ENCODE results near the gene KRTAP9-7. TPM values are rescaled to one million over a fixed set of nuclear protein-coding genes. Genes with fewer than 3 reads are reported as not detected.

Gene KRTAP9-7
- polyA plus RNA-seq, 10 donors: not detected

DNA sequence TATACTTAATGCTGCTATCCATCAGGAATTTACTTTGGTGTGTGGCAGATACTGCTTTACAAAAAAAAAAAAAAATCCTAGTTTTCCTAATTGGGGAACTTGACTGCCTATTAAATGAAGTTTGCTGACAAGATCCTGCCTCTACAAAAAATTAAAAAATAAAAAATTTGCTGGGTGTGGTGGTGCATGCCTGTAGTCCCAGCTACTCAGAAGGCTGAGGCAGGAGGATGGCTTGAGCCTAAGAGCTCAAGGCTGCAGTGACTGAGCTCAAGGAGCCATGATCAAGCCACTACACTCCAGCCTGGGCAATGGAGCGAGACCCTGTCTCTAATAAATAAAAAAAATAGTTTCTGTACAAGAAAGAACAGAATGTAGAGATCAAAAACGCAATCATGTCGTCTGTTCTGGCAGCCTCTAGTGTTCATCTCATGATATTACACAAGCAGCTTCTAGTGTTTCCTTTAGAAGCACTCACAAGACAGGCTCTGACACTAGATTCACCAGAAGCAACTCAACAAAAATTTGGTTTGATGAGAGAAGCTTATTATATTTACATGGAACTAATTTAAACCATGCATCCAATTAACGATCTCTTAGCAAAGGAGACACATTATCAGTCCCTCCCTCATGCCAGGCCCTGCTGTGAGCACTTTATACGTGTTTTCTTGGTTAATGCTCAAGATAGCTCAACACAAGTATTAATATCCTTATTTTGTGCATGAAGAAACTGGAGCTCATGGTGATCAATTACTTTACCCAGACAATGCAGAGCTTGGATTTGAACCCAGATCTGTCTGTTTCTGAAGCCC, 46.8 kb downstream of the KRTAP9-7 start:
- peak; percentile 17 to 53 (median 29) for DNase-seq

DNA sequence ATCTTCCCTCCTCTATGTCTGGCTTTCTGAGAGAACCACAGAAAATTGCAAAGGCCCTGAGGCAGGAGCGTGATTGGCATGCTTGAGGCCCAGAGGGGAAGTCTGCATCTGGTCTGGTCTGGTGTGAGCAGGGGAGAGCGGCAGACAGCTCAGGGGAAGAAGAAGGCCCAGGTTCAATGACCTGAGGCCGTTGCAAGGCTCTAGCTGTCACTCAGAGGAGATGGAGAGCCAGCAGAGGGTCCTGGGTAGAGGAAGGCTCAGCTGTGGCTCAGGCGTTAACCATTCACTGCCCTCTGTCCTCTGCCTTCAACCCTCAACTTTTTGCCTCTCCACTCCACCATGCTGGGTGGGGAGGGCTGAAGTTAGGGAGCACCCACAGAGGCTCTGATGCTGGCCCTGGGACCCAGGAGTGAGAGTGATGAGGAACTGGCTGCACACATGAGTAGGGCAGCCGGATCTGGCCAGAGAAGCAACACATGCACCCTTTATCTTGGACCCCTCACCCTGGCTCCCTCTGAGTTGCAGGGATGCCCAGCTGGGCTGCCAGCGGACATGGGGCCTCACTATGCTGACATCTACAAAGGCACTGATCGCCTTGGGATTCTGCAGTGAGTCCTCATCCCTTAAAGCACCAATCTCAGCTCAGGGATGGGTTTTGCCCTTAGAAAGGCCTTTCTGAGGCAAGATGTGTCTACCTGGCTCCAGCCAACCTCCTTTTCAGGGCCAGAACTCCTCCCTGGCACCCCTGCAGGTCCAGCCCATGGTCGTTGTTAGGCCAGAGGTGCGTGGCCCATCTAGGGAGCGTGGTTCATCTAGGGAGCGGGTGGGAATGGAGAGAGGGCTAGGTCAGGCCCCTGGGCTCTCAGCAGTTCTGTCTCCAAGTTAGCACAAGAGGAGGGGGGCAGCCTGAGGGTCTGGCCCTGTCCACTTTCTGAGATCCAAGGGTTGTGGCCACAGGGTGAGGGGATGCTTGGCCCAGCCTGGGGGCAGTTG, 47.7 kb downstream of the KRTAP9-7 start:
- no peak for DNase-seq

DNA sequence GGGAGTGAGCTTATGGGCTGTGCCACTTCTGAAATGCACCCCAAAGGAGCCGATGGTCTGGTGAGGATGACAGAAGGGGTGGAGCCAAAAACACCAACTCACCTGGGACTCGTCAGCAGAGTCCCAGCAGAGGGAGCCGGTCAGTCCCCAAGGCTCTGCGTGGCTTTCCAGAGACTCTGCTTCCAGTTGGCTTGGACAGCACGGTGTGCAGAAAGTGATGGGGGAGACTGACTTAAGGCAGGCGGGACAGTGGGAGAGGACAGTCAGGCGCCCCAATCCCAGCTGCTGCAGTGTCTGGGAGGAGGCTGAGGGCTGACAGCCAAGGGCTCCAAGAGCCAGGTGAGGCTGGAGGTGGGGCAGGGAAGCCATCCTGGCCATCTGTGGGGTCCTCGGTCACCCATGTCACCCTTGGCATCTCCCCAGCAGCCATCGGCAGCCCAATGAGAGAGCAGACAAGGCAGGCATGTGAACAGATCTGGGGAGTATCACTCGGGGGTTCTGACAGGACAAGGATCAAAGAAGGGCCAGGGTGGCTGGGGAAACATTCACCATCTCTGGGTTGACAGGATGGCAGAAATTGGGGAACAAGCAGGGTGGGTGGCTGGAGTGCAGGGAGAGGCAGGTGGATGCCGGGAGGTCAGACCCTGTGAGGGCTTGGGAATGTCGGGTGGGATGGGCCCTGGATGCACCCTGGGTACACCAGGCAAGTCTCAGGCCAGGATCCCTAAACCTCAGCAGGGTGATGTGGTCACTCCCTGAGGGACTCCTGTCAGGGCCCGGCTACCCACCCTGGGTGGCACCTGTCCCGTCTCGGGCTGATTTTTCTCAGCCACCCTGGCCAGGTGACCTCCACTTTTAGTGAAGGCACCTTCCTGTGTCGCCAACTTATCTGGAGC, 48.9 kb downstream of the KRTAP9-7 start:
- DNase-seq: no peak

DNA sequence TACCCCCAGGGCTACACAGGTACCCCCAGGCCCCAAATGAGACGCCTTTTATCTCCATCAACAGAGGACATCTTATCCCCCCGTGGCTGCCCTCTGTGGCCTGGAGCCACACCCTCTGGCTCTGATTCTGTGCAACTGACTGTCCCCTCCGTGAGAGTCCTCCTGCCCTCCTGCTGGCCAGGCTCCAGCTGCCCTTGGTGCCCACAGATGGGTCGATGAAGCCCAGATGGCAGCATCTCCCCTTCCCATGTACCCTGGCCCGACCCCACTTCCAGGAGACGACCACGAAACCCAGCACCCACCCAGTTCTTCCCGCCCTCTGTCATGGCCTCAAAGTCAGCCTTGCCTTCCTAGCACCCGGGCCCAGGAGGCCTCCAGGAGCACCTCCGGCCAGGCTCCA, 49.6 kb downstream of the KRTAP9-7 start:
- no peak for DNase-seq

DNA sequence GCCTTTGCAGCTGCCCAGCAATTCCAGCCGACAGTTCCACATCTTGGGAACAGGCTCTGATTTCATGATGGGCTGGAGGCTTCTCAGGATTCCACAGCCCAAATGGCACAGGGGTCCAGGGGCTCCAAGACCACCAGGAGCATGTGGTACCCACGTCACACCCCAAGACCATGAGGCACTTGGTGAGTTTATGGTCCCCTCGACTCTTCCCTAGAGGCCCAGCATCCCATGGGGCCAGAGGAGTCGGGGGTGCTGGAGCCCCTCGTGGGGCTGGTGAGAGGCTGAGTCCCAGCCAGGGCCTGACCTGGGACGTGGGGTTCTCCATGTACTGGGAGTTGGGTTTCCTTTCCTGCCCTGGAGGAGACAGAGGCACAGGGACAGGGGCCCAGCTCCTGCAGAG, 50.1 kb downstream of the KRTAP9-7 start:
- no peak for DNase-seq

Other genes with a start within 250 kb of the KRTAP9-7 start
- not detected for gene KRTAP1-5, start 248.5 kb upstream of the KRTAP9-7 start, polyA plus RNA-seq (ENCODE audit: insufficient read length in 10 of 10)
- not detected for gene KRTAP1-4, start 245.5 kb upstream of the KRTAP9-7 start, polyA plus RNA-seq (ENCODE audit: insufficient read length in 10 of 10)
- under 1 TPM in 1 of 10 donors, not detected in 9; 0.25 TPM for gene KRTAP1-3, start 240.8 kb upstream of the KRTAP9-7 start, polyA plus RNA-seq (ENCODE audit: insufficient read length in 10 of 10)
- gene KRTAP1-1, start 234.2 kb upstream of the KRTAP9-7 start, polyA plus RNA-seq (ENCODE audit: insufficient read length in 10 of 10): not detected
- not detected for gene KRTAP2-1, start 228.4 kb upstream of the KRTAP9-7 start, polyA plus RNA-seq (ENCODE audit: insufficient read length in 10 of 10)
- gene KRTAP2-2, start 220.5 kb upstream of the KRTAP9-7 start, polyA plus RNA-seq (ENCODE audit: insufficient read length in 10 of 10): not detected
- not detected for gene KRTAP2-3, start 215.6 kb upstream of the KRTAP9-7 start, polyA plus RNA-seq (ENCODE audit: insufficient read length in 10 of 10)
- gene KRTAP2-4, start 209.8 kb upstream of the KRTAP9-7 start, polyA plus RNA-seq (ENCODE audit: insufficient read length in 10 of 10): not detected
- not detected for gene KRTAP4-7, start 191.5 kb upstream of the KRTAP9-7 start, polyA plus RNA-seq (ENCODE audit: insufficient read length in 10 of 10)
- gene KRTAP4-8, start 177.6 kb upstream of the KRTAP9-7 start, polyA plus RNA-seq (ENCODE audit: insufficient read length in 10 of 10): not detected
- not detected for gene KRTAP4-16, start 173.5 kb upstream of the KRTAP9-7 start, polyA plus RNA-seq (ENCODE audit: insufficient read length in 10 of 10)
- gene KRTAP4-9, start 170.3 kb upstream of the KRTAP9-7 start, polyA plus RNA-seq (ENCODE audit: insufficient read length in 10 of 10): not detected
- not detected for gene KRTAP4-11, start 157.3 kb upstream of the KRTAP9-7 start, polyA plus RNA-seq (ENCODE audit: insufficient read length in 10 of 10)
- not detected for gene KRTAP4-12, start 151.5 kb upstream of the KRTAP9-7 start, polyA plus RNA-seq (ENCODE audit: insufficient read length in 10 of 10)
- not detected for gene KRTAP4-6, start 135.2 kb upstream of the KRTAP9-7 start, polyA plus RNA-seq (ENCODE audit: insufficient read length in 10 of 10)
- gene KRTAP4-5, start 125.9 kb upstream of the KRTAP9-7 start, polyA plus RNA-seq (ENCODE audit: insufficient read length in 10 of 10): not detected
- gene KRTAP4-4, start 115.0 kb upstream of the KRTAP9-7 start, polyA plus RNA-seq (ENCODE audit: insufficient read length in 10 of 10): not detected
- gene KRTAP4-3, start 107.5 kb upstream of the KRTAP9-7 start, polyA plus RNA-seq (ENCODE audit: insufficient read length in 10 of 10): not detected
- not detected for gene KRTAP4-2, start 97.5 kb upstream of the KRTAP9-7 start, polyA plus RNA-seq (ENCODE audit: insufficient read length in 10 of 10)
- not detected for gene KRTAP4-1, start 90.8 kb upstream of the KRTAP9-7 start, polyA plus RNA-seq (ENCODE audit: insufficient read length in 10 of 10)
- gene KRTAP9-1, start 85.8 kb upstream of the KRTAP9-7 start, polyA plus RNA-seq (ENCODE audit: insufficient read length in 10 of 10): not detected
- gene KRTAP9-2, start 49.0 kb upstream of the KRTAP9-7 start, polyA plus RNA-seq (ENCODE audit: insufficient read length in 10 of 10): not detected
- not detected for gene KRTAP9-3, start 43.2 kb upstream of the KRTAP9-7 start, polyA plus RNA-seq (ENCODE audit: insufficient read length in 10 of 10)
- not detected for gene KRTAP9-8, start 37.7 kb upstream of the KRTAP9-7 start, polyA plus RNA-seq (ENCODE audit: insufficient read length in 10 of 10)
- not detected for gene KRTAP9-4, start 26.0 kb upstream of the KRTAP9-7 start, polyA plus RNA-seq (ENCODE audit: insufficient read length in 10 of 10)
- gene KRTAP9-9, start 20.3 kb upstream of the KRTAP9-7 start, polyA plus RNA-seq (ENCODE audit: insufficient read length in 10 of 10): not detected
- under 1 TPM in 5 of 10 donors, not detected in 5; 0.15 to 0.30 (median 0.27) TPM for gene KRTAP9-6, start 10.3 kb upstream of the KRTAP9-7 start, polyA plus RNA-seq (ENCODE audit: insufficient read length in 10 of 10)
- not detected for gene KRTAP29-1, start 27.2 kb downstream of the KRTAP9-7 start, polyA plus RNA-seq (ENCODE audit: insufficient read length in 10 of 10)
- gene KRTAP16-1, start 33.6 kb downstream of the KRTAP9-7 start, polyA plus RNA-seq (ENCODE audit: insufficient read length in 10 of 10): not detected
- gene KRTAP17-1, start 40.0 kb downstream of the KRTAP9-7 start, polyA plus RNA-seq (ENCODE audit: insufficient read length in 10 of 10): not detected
- not detected for gene KRT33A, start 75.1 kb downstream of the KRTAP9-7 start, polyA plus RNA-seq (ENCODE audit: insufficient read length in 10 of 10)
- under 1 TPM in 6 of 10 donors, not detected in 4; 0.09 to 0.26 (median 0.18) TPM for gene KRT33B, start 94.1 kb downstream of the KRTAP9-7 start, polyA plus RNA-seq (ENCODE audit: insufficient read length in 10 of 10)
- under 1 TPM in 1 of 10 donors, not detected in 9; 0.12 TPM for gene KRT34, start 106.6 kb downstream of the KRTAP9-7 start, polyA plus RNA-seq (ENCODE audit: insufficient read length in 10 of 10)
- 1 to 10 TPM; 3.3 to 6.5 (median 4.7) TPM for gene KRT31, start 121.9 kb downstream of the KRTAP9-7 start, polyA plus RNA-seq (ENCODE audit: insufficient read length in 10 of 10)
- not detected for gene KRT37, start 148.9 kb downstream of the KRTAP9-7 start, polyA plus RNA-seq (ENCODE audit: insufficient read length in 10 of 10)
- gene KRT38, start 165.3 kb downstream of the KRTAP9-7 start, polyA plus RNA-seq (ENCODE audit: insufficient read length in 10 of 10): not detected
- gene KRT32, start 191.7 kb downstream of the KRTAP9-7 start, polyA plus RNA-seq (ENCODE audit: insufficient read length in 10 of 10): under 1 TPM in 1 of 10 donors, not detected in 9; 0.11 TPM
- gene KRT35, start 205.5 kb downstream of the KRTAP9-7 start, polyA plus RNA-seq (ENCODE audit: insufficient read length in 10 of 10): not detected
- gene KRT36, start 214.2 kb downstream of the KRTAP9-7 start, polyA plus RNA-seq (ENCODE audit: insufficient read length in 10 of 10): not detected
- 100 to 1,000 TPM in 1 of 10 donors, 10 to 100 TPM in 1, under 1 TPM in 4, not detected in 4; 0.31 to 228 (median 0.67) TPM for gene KRT13, start 229.9 kb downstream of the KRTAP9-7 start, polyA plus RNA-seq (ENCODE audit: insufficient read length in 10 of 10)
- gene KRT15, start 243.2 kb downstream of the KRTAP9-7 start, polyA plus RNA-seq (ENCODE audit: insufficient read length in 10 of 10): 100 to 1,000 TPM in 1 of 10 donors, 10 to 100 TPM in 1, under 1 TPM in 3, not detected in 5; 0.10 to 122 (median 0.89) TPM

All from muscle of back (tissue), 11 donors.